Colon (tissue), 2 donors: ENCODE data around the gene TRIM2.

Source experiments
- FAIRE-seq: peaks from 2 replicates; lab custom pipeline; 2012; peaks lifted over from hg19 to GRCh38; lab: Jason Lieb, UNC
- donor health status: control.
- donor health status: control.

TRIM2 gene

DNA sequence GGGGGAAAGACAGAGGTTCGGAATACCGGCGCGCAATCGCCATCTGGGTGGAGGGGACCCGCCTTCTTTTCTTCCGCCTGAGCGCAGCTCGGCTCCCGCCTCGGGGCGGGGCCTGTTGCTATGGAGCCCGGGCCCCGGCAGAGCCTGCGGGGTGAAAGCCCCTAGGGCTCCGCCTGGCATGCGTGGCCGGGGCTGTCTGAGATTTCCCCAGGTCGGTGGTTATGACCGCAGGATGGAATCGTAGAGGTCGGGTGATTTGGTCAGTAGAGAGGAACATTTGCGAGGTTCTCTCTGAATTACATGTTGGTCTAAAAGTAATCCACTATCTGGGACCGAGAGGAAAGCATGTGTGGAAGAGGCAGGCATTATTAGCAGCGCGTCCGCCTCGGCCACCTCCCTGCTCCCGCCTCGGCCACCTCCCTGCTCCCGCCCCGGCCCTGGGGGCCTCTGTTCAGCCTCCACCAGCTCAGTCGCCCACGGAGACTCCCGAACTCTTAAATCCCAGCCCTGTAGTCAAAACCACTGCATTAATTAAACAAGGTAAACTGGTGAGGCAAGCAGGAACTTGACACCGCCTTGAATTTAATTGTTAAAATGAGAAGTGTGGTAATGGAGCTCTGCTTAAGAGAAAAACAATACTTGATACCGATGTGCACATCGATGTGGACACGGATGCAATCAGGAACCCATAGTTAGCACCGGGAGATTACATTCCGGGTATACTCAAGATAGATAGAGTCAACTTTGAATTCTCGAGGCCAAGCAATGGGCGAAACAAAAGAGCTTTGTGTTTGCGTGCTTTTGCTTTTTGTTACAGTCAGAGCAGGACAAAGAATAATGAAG, 45.2 kb downstream of the TRIM2 start:
- FAIRE-seq: no peak

DNA sequence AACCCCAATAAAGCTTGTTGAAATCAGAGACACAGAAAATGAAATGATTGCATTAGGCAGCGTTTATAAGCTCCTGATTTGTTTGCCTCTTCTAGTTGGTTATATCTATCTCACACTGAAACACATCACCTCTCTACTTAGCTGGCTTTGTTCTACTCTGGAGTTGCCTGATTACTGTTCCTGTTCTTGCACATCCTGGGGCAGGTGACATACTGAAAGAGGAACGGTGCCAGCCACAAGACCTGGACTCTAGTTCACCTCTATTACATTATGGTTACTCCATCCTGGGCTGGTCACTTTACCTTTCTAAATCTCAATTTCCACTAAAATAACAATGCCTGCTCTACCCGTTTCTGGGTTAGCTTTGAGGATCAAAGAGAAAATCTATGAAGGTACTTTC, 47.9 kb downstream of the TRIM2 start:
- FAIRE-seq: no peak

DNA sequence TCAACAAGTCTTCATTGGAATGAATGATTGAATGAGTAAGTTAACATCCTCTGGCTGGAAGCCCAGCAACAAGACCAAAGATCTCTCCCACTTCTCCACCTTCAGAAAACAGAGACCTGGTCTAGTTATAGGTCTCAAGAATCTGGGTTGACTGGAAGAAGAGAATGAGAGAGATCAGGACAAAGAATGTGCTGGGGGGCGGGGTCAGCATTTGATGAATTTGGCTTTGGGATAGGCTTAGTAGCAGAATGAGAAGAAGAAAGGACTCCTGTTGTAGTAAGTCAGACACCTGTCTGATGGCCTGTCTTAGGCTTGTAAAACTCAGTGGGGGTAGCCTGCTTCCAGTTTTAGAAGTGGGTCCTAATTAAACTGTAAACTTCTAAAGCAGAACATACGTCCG, 51.0 kb downstream of the TRIM2 start:
- no peak for FAIRE-seq

DNA sequence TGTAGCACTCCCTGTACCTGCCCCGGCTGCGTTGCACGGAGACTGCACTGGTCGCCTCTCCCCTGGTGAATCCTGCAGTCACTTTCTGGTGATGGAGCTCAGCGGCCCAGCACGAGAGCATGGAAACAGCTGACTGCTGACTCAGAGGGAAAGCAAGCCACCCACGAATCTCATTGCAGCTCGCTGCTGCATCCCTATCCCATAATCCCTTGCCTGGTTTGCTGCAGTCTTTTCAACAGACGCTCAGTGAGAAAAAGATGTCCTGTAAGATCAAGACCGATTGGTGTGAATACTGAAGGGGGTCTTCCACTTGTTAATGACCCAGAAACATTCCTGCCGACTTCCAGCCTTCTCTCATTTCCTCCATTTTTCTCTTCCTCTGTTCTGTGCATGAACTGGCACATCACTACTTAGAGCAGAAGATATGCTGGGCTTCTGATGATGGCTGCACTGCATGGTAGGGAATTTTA, 52.9 kb downstream of the TRIM2 start:
- FAIRE-seq: no peak

DNA sequence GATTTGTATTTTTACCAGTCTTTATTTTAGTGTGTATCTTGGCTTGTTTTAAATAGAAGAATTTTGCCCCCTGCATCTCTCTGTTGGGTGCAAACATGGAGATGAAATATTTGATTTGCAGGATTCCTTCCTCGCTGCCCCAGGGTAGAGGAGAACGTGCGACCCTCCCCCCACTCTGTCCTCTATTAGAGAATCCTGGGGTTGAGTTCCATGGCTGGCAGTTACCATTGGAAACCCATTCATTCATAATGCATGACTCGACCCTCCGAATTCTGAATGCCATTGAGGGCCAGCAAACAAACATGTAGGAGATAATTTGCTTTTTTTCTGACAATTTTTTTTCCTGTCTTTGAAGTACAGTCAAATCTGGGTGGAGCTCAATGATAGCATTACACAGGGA, 53.7 kb downstream of the TRIM2 start:
- no peak for FAIRE-seq

DNA sequence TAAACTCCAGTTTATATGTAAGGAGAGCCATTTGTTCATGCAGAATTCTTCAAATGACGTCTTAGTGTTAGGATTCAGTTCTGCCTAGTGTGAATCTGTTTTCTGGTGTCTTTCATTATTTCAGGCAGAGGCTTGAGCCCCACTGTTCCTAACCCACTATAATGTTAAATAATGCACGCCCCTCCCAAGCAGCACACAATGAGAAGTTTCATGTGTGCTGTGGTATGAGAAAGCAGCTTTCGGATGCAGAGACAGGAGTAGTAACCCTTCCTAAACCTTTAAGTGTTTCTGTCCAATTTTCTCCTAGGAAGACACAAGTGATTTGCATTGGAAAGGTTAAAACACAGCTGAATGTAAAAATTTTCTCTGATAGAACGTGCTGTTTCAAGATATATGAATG, 54.5 kb downstream of the TRIM2 start:
- no peak for FAIRE-seq

DNA sequence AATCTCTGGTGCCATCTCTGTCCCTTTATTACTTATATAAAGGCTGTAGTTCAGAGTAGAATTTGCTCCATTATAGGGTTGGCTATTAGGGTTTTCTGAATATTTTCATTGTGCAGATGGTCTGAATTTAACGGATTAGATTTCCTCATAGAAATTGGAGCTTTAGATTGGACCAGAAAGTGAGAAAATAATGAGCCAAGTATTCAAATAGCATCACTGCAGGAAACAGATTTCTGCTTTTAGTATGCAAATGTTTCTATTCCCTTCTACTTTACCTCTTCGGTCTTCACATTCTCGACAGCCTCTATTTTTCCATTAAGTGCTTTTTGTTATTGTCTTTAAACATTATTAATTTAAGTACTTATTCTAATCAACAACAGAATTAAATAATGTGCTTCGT, 55.4 kb downstream of the TRIM2 start:
- FAIRE-seq: no peak

DNA sequence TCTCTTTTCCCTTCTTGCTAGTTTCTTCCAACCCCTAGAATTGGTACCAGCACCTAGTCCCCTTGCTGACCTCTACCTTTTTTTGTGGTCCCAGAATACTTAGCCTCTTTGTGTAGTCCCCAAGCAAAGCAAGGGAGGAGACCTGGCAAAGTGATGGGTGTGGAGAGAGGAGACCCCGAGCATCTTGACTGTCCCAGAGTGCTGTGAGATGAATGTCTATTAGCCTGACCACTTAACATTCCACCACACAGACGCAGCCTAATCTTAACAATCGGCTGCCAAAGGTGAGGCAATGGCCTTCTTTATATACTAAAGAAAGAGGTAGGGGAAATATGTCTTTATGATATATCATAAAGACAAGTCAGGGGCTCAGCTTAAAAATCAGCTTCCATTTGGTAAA, 55.9 kb downstream of the TRIM2 start:
- FAIRE-seq: no peak

DNA sequence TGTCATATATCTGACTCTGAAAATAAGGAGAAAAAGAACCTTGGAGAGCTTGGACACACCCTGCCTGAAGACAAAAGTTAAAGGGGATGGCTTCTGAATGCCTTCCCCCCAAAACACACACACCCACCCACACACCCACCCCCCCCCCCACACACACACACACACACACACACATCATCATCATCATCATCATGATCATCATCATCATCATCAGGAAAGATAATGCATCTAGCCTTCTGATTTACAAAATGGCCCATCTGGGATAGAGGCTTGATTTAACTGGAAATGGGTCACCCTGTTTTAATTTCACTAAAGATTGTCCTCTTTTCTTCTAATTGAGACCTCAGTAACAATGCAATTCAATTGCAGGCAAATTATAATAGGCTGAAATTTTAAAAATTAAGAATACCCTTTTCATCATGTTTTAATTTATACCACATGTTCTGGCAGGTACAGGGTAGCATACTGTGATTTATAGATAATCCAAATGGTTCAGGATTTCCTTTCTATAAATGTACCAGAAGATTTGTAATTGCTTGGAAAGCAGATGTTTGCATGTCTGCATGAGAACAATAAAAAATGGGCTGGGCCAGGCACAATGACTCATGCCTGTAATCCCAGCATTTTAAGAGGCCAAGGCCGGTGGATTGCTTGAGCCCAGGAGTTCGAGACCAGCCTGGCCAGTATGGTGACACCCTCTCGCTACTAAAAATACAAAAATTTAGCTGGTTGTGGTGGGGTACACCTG, 56.5 kb downstream of the TRIM2 start:
- peak; percentile 38 for FAIRE-seq

DNA sequence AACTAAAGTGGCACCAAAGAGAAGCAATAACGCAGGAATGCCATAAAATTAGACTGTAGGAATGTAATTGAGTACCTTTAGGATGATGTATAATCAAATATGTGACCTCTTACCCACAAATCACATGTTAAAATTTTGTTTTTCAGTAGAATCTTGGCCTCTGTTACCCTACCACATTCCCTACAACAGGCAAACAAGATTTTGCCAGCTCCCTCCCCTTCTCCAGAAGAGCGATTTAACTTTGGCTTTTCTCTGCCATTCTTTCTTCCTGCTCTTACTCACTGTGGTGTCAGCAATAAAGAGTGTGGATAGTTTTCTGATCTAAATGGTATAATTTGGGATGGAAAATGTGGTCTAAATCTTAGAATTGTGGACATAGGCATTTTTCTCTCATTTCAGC, 57.2 kb downstream of the TRIM2 start:
- FAIRE-seq: no peak

DNA sequence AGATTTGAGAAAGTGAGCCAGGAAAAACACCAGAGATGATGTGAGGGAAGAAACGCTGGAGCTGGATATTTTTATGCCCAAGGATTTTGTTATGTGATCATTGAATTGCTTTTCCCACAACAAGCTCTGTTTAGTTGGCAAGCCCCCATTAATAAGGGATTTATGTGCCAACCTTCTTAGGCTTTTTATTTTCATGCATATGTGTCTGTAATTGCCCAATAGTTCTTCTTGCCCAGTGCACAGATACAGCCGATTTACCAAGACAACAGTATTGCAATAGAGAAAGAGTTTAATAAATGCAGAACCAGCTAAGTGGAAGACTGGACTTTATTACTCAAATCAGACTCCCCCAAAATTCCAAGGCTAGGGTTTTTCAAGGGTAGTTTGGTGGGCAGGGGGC, 57.7 kb downstream of the TRIM2 start:
- no peak for FAIRE-seq

DNA sequence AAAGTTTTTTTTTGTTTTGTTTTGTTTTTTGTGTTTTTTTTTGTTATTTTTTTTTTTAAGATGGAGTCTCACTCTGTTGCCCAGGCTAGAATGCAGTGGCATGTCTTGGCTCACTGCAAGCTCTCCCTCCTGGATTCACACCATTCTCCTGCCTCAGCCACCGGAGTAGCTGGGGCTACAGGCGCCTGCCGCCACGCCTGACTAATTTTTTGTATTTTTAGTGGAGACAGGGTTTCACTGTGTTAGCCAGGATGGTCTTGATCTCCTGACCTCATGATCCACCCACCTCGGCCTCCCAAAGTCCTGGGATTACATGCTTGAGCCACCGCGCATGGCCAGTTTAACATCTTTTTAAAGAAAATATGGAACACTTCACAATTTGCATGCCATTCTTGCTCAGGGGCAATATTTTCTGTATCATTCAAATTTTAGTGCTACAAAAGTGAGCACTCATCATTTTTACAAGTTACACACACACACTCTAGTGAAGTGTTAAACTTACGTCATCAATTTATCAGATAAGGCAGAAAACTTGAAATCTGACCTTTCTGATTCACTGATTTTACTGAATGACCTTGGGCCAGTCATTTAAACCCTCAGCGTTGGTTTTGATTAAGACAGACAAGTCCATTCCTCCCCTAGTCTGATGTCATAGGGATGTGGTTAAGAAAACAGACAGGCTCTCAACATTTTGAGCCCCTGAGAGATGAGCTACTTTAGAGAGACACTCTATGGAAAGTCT, 61.2 kb downstream of the TRIM2 start:
- no peak for FAIRE-seq

DNA sequence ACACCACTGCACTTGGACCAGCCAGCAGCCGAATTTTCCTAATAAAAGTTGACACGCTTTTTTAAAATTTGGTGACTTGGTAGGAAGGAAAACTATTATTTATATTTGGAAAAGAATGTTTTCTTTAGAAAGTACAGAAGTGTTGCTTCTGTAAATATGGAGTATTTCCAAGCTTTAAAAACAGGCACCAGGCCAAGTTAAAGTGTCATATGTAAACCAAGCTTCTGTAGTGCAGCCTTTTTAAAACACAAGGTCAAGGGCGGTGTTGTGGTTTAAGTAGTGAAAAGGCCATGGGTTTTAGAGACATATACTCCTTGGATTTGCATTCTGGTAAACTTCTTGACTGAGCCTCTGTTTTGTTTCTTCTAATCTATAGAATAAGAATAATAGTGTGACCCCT, 62.7 kb downstream of the TRIM2 start:
- FAIRE-seq: no peak

DNA sequence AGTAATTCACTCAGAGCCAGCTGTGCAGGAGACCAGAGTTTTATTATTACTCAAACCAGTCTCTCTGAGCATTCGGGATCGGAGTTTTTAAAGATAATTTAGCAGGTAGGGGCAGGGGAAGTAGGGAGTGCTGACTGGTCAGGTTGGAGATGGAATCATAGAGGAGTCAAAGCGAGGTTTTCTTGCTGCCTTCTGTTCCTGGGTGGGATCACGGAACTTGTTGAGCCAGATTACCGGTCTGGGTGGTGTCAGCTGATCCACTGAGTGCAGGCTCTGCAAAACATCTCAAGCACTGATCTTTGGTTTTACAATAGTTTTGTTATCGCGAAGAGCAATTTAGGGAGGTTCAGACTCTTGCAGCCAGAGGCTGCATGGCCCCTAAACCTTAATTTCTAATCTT, 63.6 kb downstream of the TRIM2 start:
- no peak for FAIRE-seq

DNA sequence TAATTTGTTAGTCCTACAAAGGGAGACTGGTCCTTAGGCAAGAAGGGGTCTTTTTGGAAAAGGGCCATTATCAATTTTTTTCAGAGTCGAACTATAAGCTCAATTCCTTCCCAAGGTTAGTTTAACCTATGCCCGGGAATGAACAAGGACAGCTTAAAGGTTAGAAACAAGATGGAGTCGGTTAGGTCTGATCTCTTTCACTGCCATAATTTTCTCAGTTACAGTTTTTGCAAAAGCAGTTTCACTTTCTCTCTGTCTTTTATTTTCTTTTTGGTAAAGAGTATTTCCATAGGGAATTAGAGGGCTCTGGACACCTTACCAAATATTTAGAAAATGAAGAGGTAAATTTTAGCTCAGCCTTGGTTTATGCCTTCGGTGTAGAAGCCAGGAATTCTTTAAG, 64.1 kb downstream of the TRIM2 start:
- FAIRE-seq: no peak

DNA sequence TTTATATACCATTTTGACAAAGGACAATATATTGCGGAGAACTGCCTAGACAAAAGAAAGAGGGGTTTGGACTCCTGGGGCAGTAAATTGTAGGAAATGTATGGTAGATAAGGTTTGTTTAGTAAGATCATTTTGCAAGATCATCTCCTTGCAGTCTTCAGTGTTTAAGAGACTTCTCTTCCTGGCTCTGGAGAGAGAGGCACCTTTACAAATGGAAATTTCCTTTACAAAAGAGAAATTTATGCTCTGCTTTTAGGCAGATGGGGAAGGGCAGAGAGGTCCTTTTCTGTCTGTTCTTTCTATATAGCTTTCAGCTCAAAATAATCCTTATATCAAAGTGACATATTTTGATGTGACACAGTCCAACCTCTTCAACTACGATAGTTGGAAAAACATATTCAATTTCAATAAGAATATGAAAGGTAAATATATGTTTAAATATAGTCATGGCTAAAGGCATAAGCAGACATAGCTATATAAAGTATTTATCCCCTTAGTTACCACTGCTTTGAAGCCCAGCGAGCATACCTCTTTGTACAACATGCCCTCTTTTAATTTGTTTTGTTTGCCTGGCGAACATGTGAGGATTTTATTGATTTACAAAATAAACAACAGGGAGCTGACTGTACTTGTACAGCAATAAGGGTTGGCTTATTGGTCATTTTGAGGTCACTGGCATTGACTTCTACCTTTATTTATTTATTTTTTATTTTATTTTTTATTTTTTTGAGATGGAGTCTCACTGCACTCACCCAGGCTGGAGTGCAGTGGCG, 65.2 kb downstream of the TRIM2 start:
- no peak for FAIRE-seq

DNA sequence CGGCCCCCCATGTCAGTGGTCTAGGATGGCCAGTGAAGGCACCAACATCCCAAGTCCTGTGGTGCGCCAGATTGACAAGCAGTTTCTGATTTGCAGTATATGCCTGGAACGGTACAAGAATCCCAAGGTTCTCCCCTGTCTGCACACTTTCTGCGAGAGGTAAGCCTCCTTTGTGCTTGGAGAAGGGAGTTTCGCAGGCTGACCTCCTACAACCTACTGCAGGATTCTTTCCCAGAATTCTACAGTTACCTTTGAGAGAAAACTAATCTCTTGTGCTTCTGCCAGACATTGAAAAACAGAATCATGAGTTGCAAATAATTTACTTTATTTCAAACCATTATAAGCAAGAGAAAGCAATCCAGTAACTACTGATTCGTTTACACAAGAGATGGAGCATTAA, 66.1 kb downstream of the TRIM2 start:
- FAIRE-seq: no peak

DNA sequence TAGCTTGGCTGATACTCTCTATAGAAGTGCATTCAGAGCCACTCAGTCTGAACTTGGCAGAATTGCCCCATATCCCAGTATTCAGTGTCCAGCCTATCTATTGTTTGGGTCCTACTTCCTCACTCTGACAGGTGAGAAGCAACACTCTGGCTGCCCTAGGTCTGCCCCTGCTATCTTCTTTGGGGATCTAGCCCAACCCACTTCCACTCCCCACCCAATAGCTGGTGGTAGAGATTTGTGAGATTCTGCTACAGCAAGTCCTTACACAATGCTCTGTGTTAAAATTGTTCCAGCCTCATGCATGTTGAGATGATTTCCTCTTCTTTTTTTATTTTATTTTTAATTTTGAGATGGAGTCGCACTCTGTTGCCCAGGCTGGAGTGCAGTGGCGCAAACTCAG, 67.6 kb downstream of the TRIM2 start:
- no peak for FAIRE-seq

DNA sequence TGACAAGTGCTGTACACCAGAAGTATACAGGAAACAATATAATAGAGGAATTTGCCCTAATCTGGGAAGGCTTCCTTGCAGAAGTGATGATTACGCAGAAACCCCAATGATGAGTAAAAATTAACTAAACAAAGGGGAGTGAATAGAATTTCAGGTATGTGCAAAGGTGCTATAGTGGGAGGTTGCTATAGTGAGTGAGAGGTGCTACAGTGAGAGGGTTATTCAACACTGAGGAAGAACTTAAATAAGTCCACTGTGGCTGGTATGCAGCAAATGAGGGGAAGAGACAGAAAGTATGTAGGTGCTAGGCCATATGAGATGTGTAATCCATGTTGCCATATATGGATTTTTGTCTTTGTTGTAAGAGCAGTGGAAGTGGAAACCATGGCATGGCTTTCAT, 69.5 kb downstream of the TRIM2 start:
- FAIRE-seq: no peak

DNA sequence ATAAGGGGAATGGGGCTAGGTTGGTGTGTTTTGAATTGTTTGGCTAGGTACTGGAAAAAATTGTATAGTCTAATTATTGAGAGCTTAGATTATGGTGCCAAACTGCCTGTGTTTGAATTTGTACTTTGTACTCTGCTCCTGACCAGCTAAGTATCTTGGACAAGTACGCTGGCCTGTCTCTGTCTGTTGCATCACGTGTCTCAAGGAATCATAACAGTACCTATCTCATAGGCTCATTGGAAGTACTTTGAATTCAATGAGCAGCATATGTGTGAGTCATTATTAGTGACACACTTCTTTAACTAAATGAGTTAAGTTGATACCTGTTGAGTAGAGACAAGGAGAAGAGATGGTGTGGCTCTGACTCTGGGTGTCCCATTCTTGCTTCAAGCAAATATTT, 70.7 kb downstream of the TRIM2 start:
- no peak for FAIRE-seq

DNA sequence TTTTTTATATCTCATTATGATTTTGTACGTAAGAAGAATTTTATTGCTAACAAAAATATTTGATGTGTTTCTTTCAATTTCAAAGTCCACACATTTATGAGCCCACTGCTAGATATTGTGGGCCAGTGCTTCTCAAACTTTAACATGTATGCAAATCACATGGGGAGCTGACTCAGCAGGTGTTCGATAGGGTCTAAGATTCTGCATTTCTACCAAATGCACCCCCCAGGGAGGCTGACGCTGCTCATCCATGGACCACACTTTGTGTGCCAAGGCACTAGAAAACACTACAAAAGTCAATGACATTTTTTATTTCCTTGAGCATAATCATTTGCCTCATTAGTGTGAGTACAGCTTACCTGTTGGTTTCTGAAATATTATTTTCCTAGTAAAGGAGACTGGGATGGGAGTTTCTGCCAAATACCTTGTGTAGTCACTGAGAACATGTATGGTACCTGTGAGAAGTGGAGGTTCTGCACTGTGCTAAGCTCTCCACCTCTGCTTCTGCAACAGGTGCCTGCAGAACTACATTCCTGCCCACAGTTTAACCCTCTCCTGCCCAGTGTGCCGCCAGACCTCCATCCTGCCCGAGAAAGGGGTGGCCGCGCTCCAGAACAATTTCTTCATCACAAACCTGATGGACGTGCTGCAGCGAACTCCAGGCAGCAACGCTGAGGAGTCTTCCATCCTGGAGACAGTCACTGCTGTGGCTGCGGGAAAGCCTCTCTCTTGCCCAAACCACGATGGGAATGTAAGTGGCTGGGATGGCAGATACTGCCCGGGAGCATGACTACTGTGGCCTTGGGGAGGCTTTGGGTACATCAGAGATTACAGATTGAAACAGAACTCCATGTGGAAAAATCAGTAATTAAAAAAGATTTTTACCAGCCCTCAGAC, 71.4 kb downstream of the TRIM2 start:
- FAIRE-seq: no peak
